ENCODE measurements around the gene PIK3IP1.

DNA sequence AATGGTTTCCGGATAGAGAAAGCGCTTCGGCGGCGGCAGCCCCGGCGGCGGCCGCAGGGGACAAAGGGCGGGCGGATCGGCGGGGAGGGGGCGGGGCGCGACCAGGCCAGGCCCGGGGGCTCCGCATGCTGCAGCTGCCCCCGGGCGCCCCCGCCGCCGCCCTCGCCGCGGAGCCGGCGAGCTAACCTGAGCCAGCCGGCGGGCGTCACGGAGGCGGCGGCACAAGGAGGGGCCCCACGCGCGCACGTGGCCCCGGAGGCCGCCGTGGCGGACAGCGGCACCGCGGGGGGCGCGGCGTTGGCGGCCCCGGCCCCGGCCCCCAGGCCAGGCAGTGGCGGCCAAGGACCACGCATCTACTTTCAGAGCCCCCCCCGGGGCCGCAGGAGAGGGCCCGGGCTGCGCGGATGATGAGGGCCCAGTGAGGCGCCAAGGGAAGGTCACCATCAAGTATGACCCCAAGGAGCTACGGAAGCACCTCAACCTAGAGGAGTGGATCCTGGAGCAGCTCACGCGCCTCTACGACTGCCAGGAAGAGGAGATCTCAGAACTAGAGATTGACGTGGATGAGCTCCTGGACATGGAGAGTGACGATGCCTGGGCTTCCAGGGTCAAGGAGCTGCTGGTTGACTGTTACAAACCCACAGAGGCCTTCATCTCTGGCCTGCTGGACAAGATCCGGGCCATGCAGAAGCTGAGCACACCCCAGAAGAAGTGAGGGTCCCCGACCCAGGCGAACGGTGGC lies 15.7 kb downstream of the PIK3IP1 start:
- TF ChIP-seq POU5F1 (IDR thresholded peaks at IDR 0.05; ENCODE audit: low read depth, low read length) (no peak), POLR2A (IDR thresholded peaks at IDR 0.05; ENCODE audit: control extremely low read depth in 1 of 2, low read depth in 2 of 2, low read length in 2 of 2) (no peak), CTCF (IDR thresholded peaks at IDR 0.05; ENCODE audit: control extremely low read depth in 1 of 3, insufficient read depth in 1 of 3, low read depth in 1 of 3, low read length in 3 of 3) (no peak), JUN (IDR thresholded peaks at IDR 0.05; ENCODE audit: low read depth, low read length) (no peak), EP300 (IDR thresholded peaks at IDR 0.05; ENCODE audit: borderline replicate concordance in 1 of 2, low read depth in 2 of 2, low read length in 2 of 2) (no peak), RBBP5 (IDR thresholded peaks at IDR 0.05; ENCODE audit: borderline replicate concordance, low read depth, low read length) (no peak), GABPA (IDR thresholded peaks at IDR 0.05; ENCODE audit: borderline replicate concordance, insufficient read depth, low read length) (no peak), NANOG (IDR thresholded peaks at IDR 0.05; ENCODE audit: insufficient read depth, low read depth, low read length, poor library complexity, severe bottlenecking) (no peak), EZH2 (IDR thresholded peaks at IDR 0.05; ENCODE audit: low read depth, low read length, severe bottlenecking) (no peak), MAX (IDR thresholded peaks at IDR 0.05) (no peak)
